ENCODE measurements around the gene CATSPERE.
"Not testable (repeated sequence)": the region's sequence is repeated elsewhere in the genome, so short reads cannot be mapped to it uniquely, and the experiment has no call there.

Gene CATSPERE

DNA sequence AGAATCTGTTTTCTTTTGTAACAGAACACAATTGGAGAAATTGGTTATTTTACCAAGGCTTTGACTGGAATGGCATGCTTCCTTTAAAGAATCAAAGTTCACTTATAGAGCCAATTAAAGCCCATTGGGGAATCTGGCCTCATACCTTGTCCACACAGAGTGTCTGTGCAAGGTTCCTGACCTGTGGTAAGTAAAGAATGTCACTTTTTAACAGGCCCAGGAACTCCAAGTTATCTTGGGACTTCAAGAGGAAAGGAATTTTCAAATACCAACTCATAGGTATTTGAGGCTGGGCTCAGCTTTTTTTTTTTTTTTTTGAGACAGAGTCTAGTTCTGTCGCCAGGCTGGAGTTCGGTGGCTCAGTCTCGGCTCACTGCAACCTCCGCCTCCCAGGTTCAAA, 2.3 kb upstream of the CATSPERE start:
- Mint-ChIP-seq H3K36me3 (ENCODE audit: low read depth) (peaks cover 11% of the 10 kb centered on the region), H3K9me3 (peaks cover 9% of the 10 kb centered on the region), H3K4me3 (no peak overlapping the region), H3K27ac (no peak overlapping the region), H3K4me1 (ENCODE audit: low read depth) (peaks cover 9% of the 10 kb centered on the region), H3K27me3 (ENCODE audit: low read depth) (no peaks in the 10 kb centered on the region)

DNA sequence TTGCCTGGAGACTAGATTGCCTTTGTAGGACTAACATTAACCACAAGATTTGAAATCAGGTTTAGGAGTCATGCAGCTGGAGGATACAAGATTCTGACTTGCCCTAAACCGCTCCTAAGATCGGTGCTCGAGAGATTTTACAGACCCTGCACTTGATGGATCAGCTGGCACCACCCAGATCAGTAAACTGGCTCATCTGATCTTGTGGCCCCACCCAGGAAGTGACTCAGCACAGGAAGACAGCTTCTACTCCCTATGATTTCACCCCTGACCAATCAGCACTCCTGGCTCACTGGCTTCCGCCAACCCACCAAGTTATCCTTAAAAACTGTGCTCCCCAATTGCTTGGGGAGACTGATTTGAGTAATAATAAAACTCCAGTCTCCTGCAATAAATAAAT, 876 bp upstream of the CATSPERE start:
- peaks cover 9% of the 10 kb centered on the region for H3K4me1 Mint-ChIP-seq (ENCODE audit: low read depth)
- peaks cover 11% of the 10 kb centered on the region for H3K36me3 Mint-ChIP-seq (ENCODE audit: low read depth)
- H3K9me3 Mint-ChIP-seq = peaks cover 9% of the 10 kb centered on the region
- H3K27ac Mint-ChIP-seq = peak overlapping the region; percentile 49
- no peaks in the 10 kb centered on the region for H3K27me3 Mint-ChIP-seq (ENCODE audit: low read depth)
- peak overlapping the region; percentile 19 for H3K4me3 Mint-ChIP-seq

DNA sequence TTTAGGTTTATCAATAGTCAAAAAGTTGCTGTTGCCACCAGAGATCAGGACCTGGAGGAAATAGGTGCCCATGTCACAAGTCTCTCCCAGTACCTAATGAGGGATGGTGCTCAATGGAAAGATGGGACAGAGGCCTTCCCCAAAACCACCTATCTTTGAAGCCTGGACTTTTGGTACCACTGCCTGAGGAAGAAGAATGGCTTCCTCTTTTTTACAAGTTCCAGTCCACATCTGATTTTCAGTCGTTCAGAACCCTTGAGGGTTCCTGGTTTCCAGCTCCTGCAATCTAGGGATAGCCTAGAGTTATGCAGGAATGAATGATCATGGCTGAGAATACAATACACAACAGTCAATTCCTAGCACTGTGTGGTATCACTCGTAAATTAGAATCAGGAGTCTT, 5.7 kb downstream of the CATSPERE start:
- H3K36me3 Mint-ChIP-seq (ENCODE audit: low read depth) = no peaks in the 10 kb centered on the region
- no peaks in the 10 kb centered on the region for H3K9me3 Mint-ChIP-seq
- H3K4me3 Mint-ChIP-seq = no peak overlapping the region
- H3K4me1 Mint-ChIP-seq (ENCODE audit: low read depth) = no peaks in the 10 kb centered on the region
- peaks cover 3% of the 10 kb centered on the region for H3K27me3 Mint-ChIP-seq (ENCODE audit: low read depth)
- no peak overlapping the region for H3K27ac Mint-ChIP-seq

DNA sequence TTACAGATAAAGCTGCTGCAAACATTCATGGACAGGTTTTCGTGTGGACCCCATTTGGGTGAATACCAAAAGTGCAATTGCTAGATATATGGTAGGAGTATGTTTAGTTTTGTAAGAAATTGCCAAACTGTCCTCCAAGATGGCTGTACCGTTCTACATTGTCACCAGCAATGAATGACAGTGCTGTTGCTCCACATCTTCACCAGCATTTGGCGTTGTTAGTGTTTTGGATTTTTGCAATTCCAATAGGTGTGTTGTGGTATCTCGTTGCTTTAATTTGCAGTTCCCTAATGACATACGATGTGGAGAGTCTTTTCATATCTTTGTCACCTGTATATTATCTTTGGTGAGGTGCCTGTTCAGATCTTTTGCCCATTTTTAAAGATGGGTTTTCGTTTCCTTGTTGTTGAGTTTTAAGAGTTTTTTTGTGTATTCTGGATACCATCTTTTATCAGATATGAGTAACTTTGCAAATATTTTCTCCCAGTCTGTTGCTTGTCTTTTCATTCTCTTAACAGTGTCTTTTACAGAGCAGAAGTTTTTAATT, 12.1 kb downstream of the CATSPERE start:
- H3K9me3 Mint-ChIP-seq = no peaks in the 10 kb centered on the region
- no peaks in the 10 kb centered on the region for H3K36me3 Mint-ChIP-seq (ENCODE audit: low read depth)
- H3K4me3 Mint-ChIP-seq = no peak overlapping the region
- no peak overlapping the region for H3K27ac Mint-ChIP-seq
- no peaks in the 10 kb centered on the region for H3K4me1 Mint-ChIP-seq (ENCODE audit: low read depth)
- H3K27me3 Mint-ChIP-seq (ENCODE audit: low read depth) = peaks cover 7% of the 10 kb centered on the region

DNA sequence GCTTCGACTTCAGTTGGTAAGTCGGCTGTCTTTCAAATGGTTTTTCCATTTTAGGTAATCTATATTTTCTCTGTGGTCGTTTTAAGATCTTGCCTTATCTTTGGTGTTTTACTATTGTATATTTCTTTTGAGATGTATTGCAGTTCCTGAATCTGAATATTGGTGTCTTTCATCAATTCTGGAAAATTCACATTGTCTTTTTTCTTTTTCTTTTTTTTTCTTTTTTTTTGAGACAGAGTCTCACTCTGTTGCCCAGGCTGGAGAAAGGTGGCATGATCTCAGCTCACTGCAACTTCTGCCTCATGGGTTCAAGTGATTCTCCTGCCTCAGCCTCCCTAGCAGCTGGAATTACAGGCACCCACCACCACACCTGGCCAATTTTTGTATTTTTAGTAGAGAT, 23.9 kb downstream of the CATSPERE start:
- H3K27ac Mint-ChIP-seq; H3K4me1 Mint-ChIP-seq (ENCODE audit: low read depth); H3K36me3 Mint-ChIP-seq (ENCODE audit: low read depth); H3K27me3 Mint-ChIP-seq (ENCODE audit: low read depth); H3K9me3 Mint-ChIP-seq; H3K4me3 Mint-ChIP-seq: not testable (repeated sequence)

DNA sequence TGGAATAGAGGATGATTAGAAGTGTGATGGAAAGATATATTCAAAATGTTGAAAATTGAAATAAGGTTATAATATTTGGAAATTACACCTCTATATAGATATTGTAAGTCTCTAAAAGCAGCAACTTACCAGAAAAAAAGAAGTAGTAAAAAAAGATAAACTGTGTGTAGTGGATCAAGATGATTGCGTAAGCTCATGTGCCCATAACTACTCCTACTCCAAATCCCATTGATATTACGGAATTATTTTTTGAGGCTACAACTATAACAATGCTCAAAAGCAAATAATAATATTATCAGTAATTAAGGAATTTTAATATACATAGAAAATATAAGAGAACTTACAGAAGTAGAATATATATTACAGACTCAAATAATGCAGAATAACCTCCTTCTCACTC, 33.6 kb downstream of the CATSPERE start:
- H3K36me3 Mint-ChIP-seq (ENCODE audit: low read depth) = no peaks in the 10 kb centered on the region
- no peak overlapping the region for H3K4me3 Mint-ChIP-seq
- H3K9me3 Mint-ChIP-seq = no peaks in the 10 kb centered on the region
- H3K27me3 Mint-ChIP-seq (ENCODE audit: low read depth) = no peaks in the 10 kb centered on the region
- no peaks in the 10 kb centered on the region for H3K4me1 Mint-ChIP-seq (ENCODE audit: low read depth)
- H3K27ac Mint-ChIP-seq = no peak overlapping the region

DNA sequence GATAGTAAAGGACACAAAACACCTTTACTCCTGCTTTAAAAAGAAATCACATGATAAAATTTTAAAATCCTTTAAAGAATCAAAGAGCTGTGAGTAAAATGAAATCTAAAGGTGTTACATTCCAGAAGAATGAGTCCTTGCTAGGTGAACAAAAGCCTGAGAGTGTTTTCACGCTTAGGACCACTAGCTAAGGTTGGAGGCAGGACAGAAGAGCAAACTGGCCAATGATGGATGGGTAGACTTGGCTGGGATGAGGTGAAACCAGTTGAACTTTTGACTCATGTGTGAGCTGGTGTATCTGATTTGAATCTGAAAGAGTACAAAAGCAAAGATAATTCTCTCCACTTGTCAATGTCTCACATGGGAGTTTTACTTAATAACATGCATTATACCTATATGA, 35.1 kb downstream of the CATSPERE start:
- H3K4me3 Mint-ChIP-seq = no peak overlapping the region
- H3K9me3 Mint-ChIP-seq = peaks cover 11% of the 10 kb centered on the region
- no peaks in the 10 kb centered on the region for H3K27me3 Mint-ChIP-seq (ENCODE audit: low read depth)
- H3K27ac Mint-ChIP-seq = no peak overlapping the region
- H3K36me3 Mint-ChIP-seq (ENCODE audit: low read depth) = no peaks in the 10 kb centered on the region
- no peaks in the 10 kb centered on the region for H3K4me1 Mint-ChIP-seq (ENCODE audit: low read depth)

DNA sequence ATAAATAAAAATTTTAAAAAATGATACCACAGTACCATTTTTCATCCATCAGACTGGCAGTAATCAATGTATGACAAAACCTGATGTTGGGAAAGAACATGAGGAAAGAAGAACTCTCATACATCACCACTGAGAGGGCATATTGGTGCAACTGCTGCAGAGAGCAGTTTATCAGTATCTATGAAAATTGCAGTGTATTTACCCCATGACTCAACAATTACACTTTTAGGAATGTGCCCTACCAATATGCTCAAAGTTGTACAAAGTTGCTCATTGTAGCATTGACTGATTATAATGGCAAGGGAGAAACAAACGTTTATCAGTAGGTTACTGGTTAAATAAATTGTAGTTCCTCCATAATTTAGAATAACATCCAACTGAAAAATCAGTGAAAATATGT, 36.7 kb downstream of the CATSPERE start:
- Mint-ChIP-seq H3K4me1 (ENCODE audit: low read depth) (no peaks in the 10 kb centered on the region), H3K4me3 (no peak overlapping the region), H3K36me3 (ENCODE audit: low read depth) (no peaks in the 10 kb centered on the region), H3K27me3 (ENCODE audit: low read depth) (no peaks in the 10 kb centered on the region), H3K9me3 (peaks cover 11% of the 10 kb centered on the region), H3K27ac (no peak overlapping the region)

DNA sequence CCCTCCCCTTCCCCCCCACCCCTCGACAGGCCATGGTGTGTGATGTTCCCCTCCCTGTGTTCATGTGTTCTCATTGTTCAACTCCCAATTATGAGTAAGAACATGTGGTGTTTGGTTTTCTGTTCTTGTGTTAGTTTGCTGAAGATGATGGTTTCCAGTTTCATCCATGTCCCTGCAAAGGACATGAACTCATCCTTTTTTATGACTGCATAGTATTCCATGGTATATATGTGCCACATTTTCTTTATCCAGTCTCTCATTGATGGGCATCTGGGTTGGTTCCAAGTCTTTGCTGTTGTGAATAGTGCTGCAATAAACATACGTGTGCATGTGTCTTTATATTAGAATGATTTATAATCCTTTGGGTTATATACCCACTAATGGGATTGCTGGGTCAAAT, 38.4 kb downstream of the CATSPERE start:
- H3K9me3 Mint-ChIP-seq = peaks cover 11% of the 10 kb centered on the region
- not testable (repeated sequence) for H3K4me3 Mint-ChIP-seq; H3K27me3 Mint-ChIP-seq (ENCODE audit: low read depth); H3K27ac Mint-ChIP-seq; H3K4me1 Mint-ChIP-seq (ENCODE audit: low read depth); H3K36me3 Mint-ChIP-seq (ENCODE audit: low read depth)

DNA sequence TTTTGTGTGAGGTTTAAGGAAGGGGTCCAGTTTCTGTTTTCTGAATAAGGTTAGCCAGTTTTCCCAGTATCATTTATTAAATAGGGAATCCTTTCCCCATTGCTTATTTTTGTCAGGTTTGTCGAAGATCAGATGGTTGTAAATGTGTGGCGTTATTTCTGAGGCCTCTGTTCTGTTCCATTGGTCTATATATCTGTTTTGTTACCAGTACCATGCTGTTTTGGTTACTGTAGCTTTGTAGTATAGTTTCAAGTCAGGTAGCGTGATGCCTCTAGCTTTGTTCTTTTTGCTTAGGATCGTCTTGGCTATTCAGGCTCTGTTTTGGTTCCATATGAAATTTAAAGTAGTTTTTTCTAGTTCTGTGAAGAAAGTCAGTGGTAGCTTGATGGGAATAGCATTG, 39.4 kb downstream of the CATSPERE start:
- not testable (repeated sequence) for H3K36me3 Mint-ChIP-seq (ENCODE audit: low read depth); H3K27me3 Mint-ChIP-seq (ENCODE audit: low read depth); H3K4me3 Mint-ChIP-seq; H3K27ac Mint-ChIP-seq; H3K4me1 Mint-ChIP-seq (ENCODE audit: low read depth)
- peaks cover 11% of the 10 kb centered on the region for H3K9me3 Mint-ChIP-seq

DNA sequence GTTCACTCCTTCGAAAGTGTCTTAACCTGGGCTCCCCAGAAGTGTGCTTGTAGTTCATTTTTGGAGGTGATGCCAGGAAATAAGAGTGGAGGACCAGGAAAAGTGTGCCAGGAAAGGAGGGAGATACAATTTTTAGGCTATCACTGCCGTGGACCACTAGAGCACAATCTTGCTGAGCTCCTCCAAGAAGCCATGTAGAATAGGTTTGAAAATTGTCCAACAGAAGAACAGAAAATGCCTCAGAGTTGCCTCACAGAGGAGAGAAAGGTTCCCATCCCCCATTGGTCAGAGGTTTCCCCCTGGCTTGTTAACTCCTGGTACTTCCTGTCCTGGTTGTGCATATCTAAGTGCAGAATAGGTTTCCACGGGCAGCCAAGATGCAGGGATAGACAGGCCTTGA, 41.6 kb downstream of the CATSPERE start:
- Mint-ChIP-seq H3K9me3 (peaks cover 15% of the 10 kb centered on the region), H3K36me3 (ENCODE audit: low read depth) (no peaks in the 10 kb centered on the region), H3K27ac (no peak overlapping the region), H3K4me1 (ENCODE audit: low read depth) (no peaks in the 10 kb centered on the region), H3K4me3 (no peak overlapping the region), H3K27me3 (ENCODE audit: low read depth) (no peaks in the 10 kb centered on the region)

DNA sequence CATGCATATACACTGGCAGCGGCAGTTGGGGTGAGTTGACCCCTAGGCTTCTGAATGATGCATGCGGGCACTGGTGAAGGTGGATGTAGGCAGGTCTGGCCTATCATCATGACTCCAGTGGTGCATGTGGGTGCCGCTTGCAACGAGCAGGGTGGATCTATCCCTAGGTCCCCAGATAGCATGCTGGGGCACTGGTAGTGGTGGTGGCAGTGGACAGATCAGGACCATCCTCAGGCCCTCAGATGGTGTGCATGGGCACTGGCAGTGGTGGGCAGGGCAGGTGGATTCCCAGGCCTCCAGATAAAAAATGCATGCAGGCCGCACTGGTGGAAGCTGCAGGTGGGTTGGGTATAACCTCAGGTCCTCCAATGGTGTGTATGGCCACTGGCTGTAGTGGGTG, 52.4 kb downstream of the CATSPERE start:
- H3K27ac Mint-ChIP-seq = no peak overlapping the region
- no peaks in the 10 kb centered on the region for H3K36me3 Mint-ChIP-seq (ENCODE audit: low read depth)
- H3K9me3 Mint-ChIP-seq = peaks cover 23% of the 10 kb centered on the region
- no peaks in the 10 kb centered on the region for H3K4me1 Mint-ChIP-seq (ENCODE audit: low read depth)
- no peaks in the 10 kb centered on the region for H3K27me3 Mint-ChIP-seq (ENCODE audit: low read depth)
- H3K4me3 Mint-ChIP-seq = no peak overlapping the region

DNA sequence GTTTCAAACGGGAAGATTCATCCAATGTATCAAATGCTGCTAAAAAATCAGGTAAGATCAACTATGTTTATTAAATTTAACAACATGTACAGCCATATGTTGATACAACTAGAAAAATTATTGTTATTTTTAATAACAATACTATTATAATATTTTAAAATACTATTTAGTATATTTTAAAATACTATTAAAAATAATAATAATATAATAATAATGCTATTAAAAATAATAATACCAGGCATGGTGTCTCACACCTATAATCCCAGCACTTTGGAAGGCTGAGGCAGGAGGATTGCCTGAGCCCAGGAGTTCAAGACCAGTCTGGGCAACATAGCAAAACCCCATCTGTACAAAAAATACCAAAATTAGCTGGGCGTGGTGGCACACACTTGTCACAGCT, 54.6 kb downstream of the CATSPERE start:
- Mint-ChIP-seq H3K4me3 (no peak overlapping the region), H3K27ac (no peak overlapping the region), H3K9me3 (peaks cover 18% of the 10 kb centered on the region), H3K36me3 (ENCODE audit: low read depth) (no peaks in the 10 kb centered on the region), H3K4me1 (ENCODE audit: low read depth) (no peaks in the 10 kb centered on the region), H3K27me3 (ENCODE audit: low read depth) (no peaks in the 10 kb centered on the region)

DNA sequence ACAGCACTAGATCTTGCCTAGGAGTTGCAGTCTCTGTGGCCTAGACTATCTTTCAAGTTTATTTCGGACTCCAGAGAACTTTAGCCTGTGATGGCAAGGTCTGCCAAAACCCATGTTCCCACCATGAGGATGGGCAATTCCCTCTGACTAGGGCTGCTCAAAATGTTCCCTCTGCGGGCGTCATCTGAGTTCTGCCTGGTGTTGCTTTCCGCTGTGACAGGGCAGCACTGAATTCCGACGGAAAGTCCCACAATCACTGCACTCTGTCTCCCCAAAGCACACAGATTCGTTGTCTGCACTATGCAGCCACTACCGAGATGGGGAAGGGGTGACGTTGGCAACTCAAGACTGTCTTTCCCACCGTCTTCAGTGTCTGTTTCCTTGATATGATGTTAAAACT, 75.2 kb downstream of the CATSPERE start:
- no peaks in the 10 kb centered on the region for H3K9me3 Mint-ChIP-seq
- no peaks in the 10 kb centered on the region for H3K36me3 Mint-ChIP-seq (ENCODE audit: low read depth)
- no peak overlapping the region for H3K4me3 Mint-ChIP-seq
- no peaks in the 10 kb centered on the region for H3K27me3 Mint-ChIP-seq (ENCODE audit: low read depth)
- H3K4me1 Mint-ChIP-seq (ENCODE audit: low read depth) = no peaks in the 10 kb centered on the region
- no peak overlapping the region for H3K27ac Mint-ChIP-seq

DNA sequence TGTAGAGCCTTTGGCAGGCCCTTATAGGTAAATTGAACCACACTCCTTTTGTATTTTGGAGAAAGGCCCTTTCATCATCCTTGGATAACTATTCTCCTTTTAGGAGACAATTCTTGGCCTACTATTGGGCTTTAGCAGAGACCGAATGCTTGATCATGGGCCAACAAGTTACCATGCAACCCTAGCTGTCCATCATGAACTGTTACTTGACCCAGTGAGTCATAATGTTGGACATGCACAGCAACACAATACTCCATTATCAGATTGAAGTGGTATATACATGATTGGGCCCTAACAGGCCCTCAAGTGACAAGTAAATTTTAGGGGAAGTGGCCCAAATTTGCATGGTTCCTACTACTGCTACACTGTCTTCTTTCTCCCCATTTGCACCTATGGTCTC, 84.4 kb downstream of the CATSPERE start:
- no peak overlapping the region for H3K4me3 Mint-ChIP-seq
- H3K27me3 Mint-ChIP-seq (ENCODE audit: low read depth) = no peaks in the 10 kb centered on the region
- no peak overlapping the region for H3K27ac Mint-ChIP-seq
- H3K36me3 Mint-ChIP-seq (ENCODE audit: low read depth) = no peaks in the 10 kb centered on the region
- H3K4me1 Mint-ChIP-seq (ENCODE audit: low read depth) = no peaks in the 10 kb centered on the region
- peaks cover 6% of the 10 kb centered on the region for H3K9me3 Mint-ChIP-seq

DNA sequence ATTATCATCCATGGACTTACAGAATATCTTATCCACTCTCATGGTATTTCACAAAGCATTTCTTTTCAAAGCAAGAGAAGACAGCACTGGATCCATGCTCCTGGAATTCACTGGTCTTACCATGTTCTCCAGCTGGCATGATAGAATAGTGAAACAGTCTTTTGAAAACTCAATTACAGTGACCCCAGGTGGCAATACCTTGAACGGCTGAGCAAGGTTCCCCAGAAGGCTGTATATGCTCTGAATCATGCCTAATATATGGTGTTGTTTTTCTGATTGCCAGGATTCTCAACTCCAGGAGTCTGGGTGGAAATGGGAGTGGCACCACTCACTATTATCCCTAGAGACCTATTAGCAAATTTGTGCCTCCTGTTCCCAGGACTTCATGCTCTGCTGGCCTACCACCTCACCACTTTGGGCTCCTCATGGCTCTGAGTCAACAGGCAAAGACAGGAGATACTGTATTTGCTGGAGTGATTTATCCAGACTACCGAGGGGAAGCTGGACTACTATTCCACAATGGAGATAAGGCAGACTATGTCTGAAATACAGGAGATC, 87.6 kb downstream of the CATSPERE start:
- no peaks in the 10 kb centered on the region for H3K36me3 Mint-ChIP-seq (ENCODE audit: low read depth)
- no peaks in the 10 kb centered on the region for H3K4me1 Mint-ChIP-seq (ENCODE audit: low read depth)
- H3K9me3 Mint-ChIP-seq = peaks cover 6% of the 10 kb centered on the region
- no peaks in the 10 kb centered on the region for H3K27me3 Mint-ChIP-seq (ENCODE audit: low read depth)
- no peak overlapping the region for H3K4me3 Mint-ChIP-seq
- H3K27ac Mint-ChIP-seq = no peak overlapping the region

All from T-helper 1 cell treated with Interleukin-12 subunit alpha and Interleukin-12 subunit beta and Interleukin-4 antibody, amounts not matched to agents 30 μg/mL and 1 μg/mL, for 36 hours (primary cell).